GM10248 (cell line): ENCODE measurements around the gene WDR4.

Experiments used
- CTCF ChIA-PET: fragments of 300-600 bp; sonication (Branson Sonifier 250); formaldehyde crosslinking; extraction: SDS; loops from one replicate; lab custom pipeline; 2021; ENCODE audit warnings: antibody characterized with exemption; lab: Yijun Ruan, JAX
- POLR2A ChIA-PET: fragments of 350-650 bp; sonication (Branson Sonifier 250); formaldehyde crosslinking; extraction: SDS; loops from one replicate; lab custom pipeline; 2020; ENCODE audit warnings: antibody characterized with exemption; lab: Yijun Ruan, JAX
- DNase-seq: peaks from one replicate; pipeline ENCODE4 v3.0.0; 2012; ENCODE audit errors: extremely low spot score
- TF ChIP-seq, protein P1 (sequence below): IDR thresholded peaks from 2 replicates; pipeline ENCODE4 v1.5.1; 2012; ENCODE audit warnings: mild to moderate bottlenecking, low read depth; ENCODE audit errors: extremely low read depth, missing control alignments, control extremely low read depth

The WDR4 gene

DNA sequence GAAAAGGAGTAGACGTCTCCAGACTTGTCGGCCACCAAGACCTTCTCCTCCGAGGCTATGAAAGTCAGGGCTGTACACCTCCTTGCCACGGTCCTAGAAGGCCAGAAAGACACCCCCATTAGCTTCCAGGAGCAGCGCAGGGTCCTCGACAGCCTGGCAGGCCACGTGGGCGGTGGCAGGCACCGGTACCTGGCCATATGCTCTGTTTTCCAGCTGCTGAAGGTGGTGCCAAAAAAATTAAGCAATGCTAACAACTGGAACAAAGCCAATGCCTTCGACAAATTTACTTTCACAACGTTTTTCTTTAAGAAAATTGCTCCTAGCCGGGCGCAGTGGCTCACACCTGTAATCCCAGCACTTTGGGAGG is 15.9 kb downstream of the WDR4 start:
- CTCF ChIA-PET = no interaction called here
- DNase-seq = no peak
- TF ChIP-seq, protein P1, sequence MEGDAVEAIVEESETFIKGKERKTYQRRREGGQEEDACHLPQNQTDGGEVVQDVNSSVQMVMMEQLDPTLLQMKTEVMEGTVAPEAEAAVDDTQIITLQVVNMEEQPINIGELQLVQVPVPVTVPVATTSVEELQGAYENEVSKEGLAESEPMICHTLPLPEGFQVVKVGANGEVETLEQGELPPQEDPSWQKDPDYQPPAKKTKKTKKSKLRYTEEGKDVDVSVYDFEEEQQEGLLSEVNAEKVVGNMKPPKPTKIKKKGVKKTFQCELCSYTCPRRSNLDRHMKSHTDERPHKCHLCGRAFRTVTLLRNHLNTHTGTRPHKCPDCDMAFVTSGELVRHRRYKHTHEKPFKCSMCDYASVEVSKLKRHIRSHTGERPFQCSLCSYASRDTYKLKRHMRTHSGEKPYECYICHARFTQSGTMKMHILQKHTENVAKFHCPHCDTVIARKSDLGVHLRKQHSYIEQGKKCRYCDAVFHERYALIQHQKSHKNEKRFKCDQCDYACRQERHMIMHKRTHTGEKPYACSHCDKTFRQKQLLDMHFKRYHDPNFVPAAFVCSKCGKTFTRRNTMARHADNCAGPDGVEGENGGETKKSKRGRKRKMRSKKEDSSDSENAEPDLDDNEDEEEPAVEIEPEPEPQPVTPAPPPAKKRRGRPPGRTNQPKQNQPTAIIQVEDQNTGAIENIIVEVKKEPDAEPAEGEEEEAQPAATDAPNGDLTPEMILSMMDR = no peak
- POLR2A ChIA-PET = no interaction called here

DNA sequence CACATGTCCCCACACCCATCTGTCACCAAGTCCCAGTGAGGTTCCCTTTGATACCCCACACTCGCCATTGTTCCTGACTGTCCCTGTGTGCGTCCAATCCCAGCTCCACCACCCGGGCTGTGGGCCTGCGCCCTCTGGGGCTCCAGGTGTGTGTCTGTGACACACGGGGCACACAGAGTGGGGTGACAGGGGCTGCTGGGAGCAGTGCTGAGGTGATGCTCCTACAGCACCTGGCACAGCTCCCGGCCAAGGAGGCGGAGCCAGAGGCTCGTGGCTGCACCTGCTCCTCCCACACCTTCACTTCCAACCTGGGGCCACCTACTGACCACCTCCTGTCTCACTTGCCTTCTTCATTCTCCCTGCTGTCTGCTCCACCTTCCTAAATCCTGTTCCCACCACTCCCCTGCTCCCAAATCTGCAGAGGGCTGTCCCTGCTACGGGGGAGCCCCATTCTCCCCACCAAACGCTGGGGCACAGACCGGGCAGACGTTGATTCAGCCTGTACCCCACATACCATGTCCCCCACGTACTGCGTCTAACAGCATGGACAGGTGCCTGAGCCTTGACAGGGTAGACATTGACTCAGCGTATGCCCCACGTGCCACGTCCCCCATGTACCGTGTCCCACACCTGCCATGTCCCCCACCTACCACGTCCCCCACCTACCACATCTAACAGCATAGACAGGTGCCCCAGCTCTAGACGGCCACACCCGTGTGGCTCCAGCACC is 16.4 kb downstream of the WDR4 start:
- ChIA-PET POLR2A (no interaction called here), CTCF (no interaction called here)
- no peak for DNase-seq
- TF ChIP-seq, protein P1 = no peak

DNA sequence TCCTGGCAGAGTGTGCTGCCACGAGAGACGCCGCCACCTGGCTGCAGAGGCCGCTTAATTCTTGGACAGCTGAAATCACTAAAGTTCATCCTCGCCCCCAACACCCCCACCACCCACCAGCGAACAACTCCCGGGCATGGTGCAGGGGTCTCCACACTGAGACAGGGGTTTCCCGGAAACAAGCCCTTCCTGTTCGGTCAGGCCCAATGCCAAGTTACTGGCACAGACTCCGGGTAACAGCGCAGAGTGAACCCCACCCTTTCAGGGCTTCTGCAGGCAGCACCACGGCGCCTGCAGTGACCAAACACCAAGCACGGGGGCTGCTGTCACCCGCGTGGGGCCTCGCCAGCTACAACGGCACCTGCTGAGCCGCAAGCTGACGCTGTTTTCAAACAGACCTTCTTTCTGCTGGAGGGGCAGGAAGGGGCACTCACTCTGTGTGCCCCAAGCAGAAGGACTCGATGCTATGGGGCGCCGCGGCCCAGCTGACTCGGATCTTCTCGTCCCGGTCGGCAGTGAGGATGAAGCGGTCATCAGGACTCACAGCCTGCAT is 17.4 kb downstream of the WDR4 start:
- ChIA-PET CTCF (no interaction called here), POLR2A (no interaction called here)
- TF ChIP-seq, protein P1 = no peak
- DNase-seq = no peak

DNA sequence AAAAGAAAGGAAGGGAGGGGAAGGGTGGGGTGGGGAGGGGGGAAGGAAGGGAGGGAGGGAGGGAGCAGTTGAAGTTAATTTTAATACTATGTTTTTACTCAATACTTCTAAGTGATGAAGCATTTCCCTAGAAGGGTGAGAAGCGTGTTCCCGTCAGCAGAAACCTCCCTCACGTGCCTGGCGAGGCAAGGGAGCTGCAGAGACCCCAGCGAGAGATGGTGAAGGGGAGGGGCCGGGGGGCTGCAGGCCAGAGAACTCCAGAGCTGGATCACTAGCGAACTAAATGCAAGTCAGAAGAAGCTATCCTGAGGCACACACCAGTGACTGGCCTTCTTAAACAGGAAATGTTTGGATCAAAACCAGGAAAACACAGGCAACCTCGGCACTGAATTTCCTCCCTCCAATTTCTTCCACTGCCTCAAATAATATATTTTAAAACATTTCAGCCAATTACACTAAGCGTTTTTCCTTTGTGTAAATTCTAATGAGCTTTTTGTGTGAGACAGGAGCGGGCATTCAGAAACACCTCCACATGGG is 18.0 kb downstream of the WDR4 start:
- POLR2A ChIA-PET = no interaction called here
- CTCF ChIA-PET = no interaction called here
- no peak for DNase-seq
- TF ChIP-seq, protein P1 = no peak

DNA sequence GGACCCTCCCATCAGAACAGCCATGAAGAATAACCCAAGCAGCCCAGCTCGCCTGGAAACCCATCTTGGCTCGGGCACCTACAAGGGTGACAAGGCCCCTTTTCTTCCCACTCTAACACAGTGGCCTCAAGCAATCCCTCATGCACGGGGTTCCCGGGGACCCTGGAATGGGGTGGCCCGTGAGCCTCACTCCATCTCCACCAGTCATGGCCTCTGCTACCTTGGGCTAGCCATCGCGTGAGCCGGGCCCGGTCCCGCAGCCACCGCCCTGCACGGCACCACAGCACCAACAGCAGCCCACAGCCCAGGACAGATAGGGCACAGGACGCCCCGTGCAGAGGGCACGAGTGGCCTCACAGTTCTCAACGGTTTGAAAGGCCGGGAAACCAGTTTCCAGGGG is 19.0 kb downstream of the WDR4 start:
- DNase-seq = no peak
- POLR2A ChIA-PET = no interaction called here
- TF ChIP-seq, protein P1 = no peak
- CTCF ChIA-PET = no interaction called here

DNA sequence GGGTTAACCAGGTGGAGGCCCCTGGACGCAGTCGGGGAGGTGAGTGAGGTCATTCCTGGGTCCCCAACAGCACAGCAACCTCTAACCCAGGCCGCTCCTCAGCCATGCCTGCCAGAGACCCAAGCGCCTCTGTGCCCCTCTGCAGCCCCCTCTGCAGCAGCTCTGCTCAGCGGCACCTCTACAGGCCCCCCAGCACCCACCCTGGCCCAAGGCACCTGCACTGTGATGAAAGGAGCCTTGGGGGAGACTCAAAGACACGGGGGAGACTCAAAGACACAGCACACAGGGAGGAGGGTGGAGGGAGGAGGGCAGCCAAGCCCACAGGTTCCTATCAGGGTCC is 19.5 kb downstream of the WDR4 start:
- TF ChIP-seq, protein P1 = no peak
- POLR2A ChIA-PET = no interaction called here
- CTCF ChIA-PET = no interaction called here
- DNase-seq = no peak
